Muscle of leg (tissue), 11 donors: ENCODE measurements around the gene GALK1. TPM values are rescaled to one million over a fixed set of nuclear protein-coding genes. Genes with fewer than 3 reads are reported as not detected.

Experiments
- DNase-seq: peaks from one replicate; pipeline ENCODE4 v3.0.0; 2013
- H3K27ac ChIP-seq: one replicate; pipeline ENCODE4 v1.5.1; 2013; ENCODE audit warnings: mild to moderate bottlenecking, low read length, control low read depth
- H3K27me3 ChIP-seq: one replicate; pipeline ENCODE4 v1.6.1; 2013; ENCODE audit warnings: low read length; ENCODE audit not compliant: control insufficient read depth, insufficient read depth
- H3K36me3 ChIP-seq: one replicate; pipeline ENCODE4 v1.6.1; 2013; ENCODE audit warnings: low read length; ENCODE audit not compliant: control insufficient read depth, insufficient read depth
- H3K4me1 ChIP-seq: one replicate; pipeline ENCODE4 v1.6.1; 2013; ENCODE audit warnings: low read length; ENCODE audit not compliant: control insufficient read depth, insufficient read depth
- H3K4me3 ChIP-seq: one replicate; pipeline ENCODE4 v1.5.1; 2013; ENCODE audit warnings: low read length, control low read depth
- H3K9me3 ChIP-seq: replicated peaks from 2 replicates; pipeline ENCODE4 v1.6.1; 2013; ENCODE audit warnings: low read depth, low read length; ENCODE audit not compliant: control insufficient read depth
- WGBS: methylation state at CpG from one replicate; pipeline ENCODE4 v1.1.5; 2013; ENCODE audit warnings: missing lambda C conversion rate; ENCODE audit not compliant: insufficient coverage; 5-methylcytosine and 5-hydroxymethylcytosine counted together
- polyA plus RNA-seq, 8 donors: library from polyadenylated mRNA; unstranded; fragments of 120-200 nt; gene quantifications; one replicate each; pipeline versions ENCODE4 v1.2.1 to v1.2.3, GENCODE V29; 2013; ENCODE audit warnings: inconsistent platforms in 1 of 8, low replicate concordance in 1 of 8; ENCODE audit not compliant: insufficient read length in 8 of 8, insufficient read depth in 1 of 8
- total RNA-seq: library from RNA; stranded (reverse); fragments of 120-200 nt; gene quantifications from one replicate; pipeline ENCODE4 v1.2.4, GENCODE V29; 2013

GALK1 gene
- total and polyA plus RNA-seq, 9 donors, result 27.7 to 38.5 (median 31.8) TPM

DNA sequence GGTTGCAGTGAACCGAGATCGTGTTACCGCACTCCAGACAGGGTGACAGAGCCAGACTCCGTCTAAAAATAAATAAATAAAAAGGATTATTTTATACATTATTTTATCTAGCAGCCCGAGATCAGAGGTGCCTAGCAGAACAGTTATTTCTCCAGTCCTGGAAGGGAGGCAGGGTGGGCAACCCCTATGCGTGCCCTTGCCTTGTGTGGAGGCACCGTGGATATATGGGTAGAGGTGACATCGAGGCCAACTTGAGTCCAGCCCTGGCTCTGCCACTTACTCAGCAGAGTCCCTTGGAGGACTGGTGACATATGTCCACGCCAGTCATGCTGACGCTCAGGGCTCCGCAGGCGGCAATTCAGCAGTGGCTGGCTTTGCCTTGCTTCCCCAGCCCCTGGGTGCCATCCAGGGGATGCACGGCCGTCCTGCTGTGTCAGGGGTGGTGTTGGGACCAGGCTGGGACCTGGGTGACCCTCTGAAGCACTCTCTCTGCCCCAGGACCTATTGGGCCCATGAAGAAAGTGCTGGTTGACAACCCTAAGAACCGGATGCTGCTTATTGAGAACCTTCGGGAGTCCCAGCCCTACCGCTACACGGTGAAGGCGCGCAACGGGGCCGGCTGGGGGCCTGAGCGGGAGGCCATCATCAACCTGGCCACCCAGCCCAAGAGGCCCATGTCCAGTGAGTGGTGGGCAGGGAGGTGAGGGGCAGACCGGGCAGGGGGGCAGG is 13.2 kb downstream of the GALK1 start:
- DNase-seq, result peak; percentile 38
- Histone ChIP-seq H3K27ac (no peak overlapping the region), H3K4me3 (no peak overlapping the region), H3K4me1 (peaks cover 52% of the 10 kb centered on the region), H3K36me3 (no peaks in the 10 kb centered on the region), H3K27me3 (no peaks in the 10 kb centered on the region), H3K9me3 (no peaks in the 10 kb centered on the region)
- WGBS, result 63% methylated on average over 13 of the region's 24 CpGs

GRCh38 chr17:75750661-75751423 is 14.2 kb downstream of the GALK1 start:
- Histone ChIP-seq H3K4me1 (peaks cover 42% of the 10 kb centered on the region), H3K27me3 (no peaks in the 10 kb centered on the region), H3K36me3 (no peaks in the 10 kb centered on the region), H3K4me3 (no peak overlapping the region), H3K27ac (no peak overlapping the region), H3K9me3 (no peaks in the 10 kb centered on the region)
- WGBS, result 79% methylated on average over 16 of the region's 23 CpGs
- DNase-seq, result no peak

- Histone ChIP-seq H3K27me3 (no peaks in the 10 kb centered on the region), H3K36me3 (no peaks in the 10 kb centered on the region), H3K9me3 (no peaks in the 10 kb centered on the region), H3K4me3 (no peak overlapping the region), H3K27ac (no peak overlapping the region), H3K4me1 (peaks cover 31% of the 10 kb centered on the region)
- WGBS, result 4% methylated on average over 10 of the region's 20 CpGs
- peak; percentile 70 for DNase-seq
Measured at GRCh38 chr17:75749545-75750389, 15.2 kb downstream of the GALK1 start.

GRCh38 chr17:75748706-75749105 is 16.3 kb downstream of the GALK1 start:
- H3K27ac ChIP-seq, result no peak overlapping the region
- H3K9me3 ChIP-seq, result no peaks in the 10 kb centered on the region
- WGBS, result 88% methylated on average over 3 of the region's 9 CpGs
- peaks cover 22% of the 10 kb centered on the region for H3K4me1 ChIP-seq
- DNase-seq, result no peak
- no peaks in the 10 kb centered on the region for H3K36me3 ChIP-seq
- no peaks in the 10 kb centered on the region for H3K27me3 ChIP-seq
- H3K4me3 ChIP-seq, result no peak overlapping the region

DNA sequence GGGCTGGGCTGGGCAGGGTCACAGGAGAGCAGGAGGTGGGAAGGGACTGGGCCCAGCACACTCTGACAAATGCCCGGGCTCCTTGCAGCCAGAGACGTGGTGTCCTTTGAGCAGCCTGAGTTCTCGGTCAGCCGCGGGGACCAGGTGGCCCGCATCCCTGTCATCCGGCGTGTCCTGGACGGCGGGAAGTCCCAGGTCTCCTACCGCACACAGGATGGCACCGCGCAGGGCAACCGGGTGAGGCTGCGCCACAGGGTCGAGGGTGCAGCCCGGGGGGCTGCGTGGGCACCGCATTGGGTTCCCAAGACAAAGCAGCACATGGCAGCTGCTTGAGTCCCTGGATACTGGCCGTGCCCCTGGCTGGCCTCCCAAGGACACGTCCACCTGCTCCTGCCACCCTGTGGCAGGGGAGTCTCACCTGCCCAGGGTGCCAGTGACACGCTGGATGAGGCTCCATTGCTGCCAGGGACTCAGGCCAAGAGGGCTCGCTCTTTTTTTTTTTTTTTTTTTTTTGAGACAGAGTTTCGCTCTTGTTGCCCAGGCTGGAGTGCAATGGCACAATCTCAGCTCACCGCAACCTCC is 21.3 kb downstream of the GALK1 start:
- Histone ChIP-seq H3K4me1 (peaks cover 2% of the 10 kb centered on the region), H3K9me3 (no peaks in the 10 kb centered on the region), H3K27ac (no peak overlapping the region), H3K4me3 (no peak overlapping the region), H3K27me3 (no peaks in the 10 kb centered on the region), H3K36me3 (no peaks in the 10 kb centered on the region)
- DNase-seq, result no peak
- WGBS, result 91% methylated on average over 16 of the region's 25 CpGs

GRCh38 chr17:75742337-75742736 is 22.7 kb downstream of the GALK1 start:
- H3K9me3 ChIP-seq, result no peaks in the 10 kb centered on the region
- WGBS, result 80% methylated on average over 23 of the region's 25 CpGs
- H3K27me3 ChIP-seq, result no peaks in the 10 kb centered on the region
- no peak for DNase-seq
- no peaks in the 10 kb centered on the region for H3K4me1 ChIP-seq
- no peak overlapping the region for H3K27ac ChIP-seq
- no peaks in the 10 kb centered on the region for H3K36me3 ChIP-seq
- no peak overlapping the region for H3K4me3 ChIP-seq

GRCh38 chr17:75740631-75741077 is 24.3 kb downstream of the GALK1 start:
- H3K27ac ChIP-seq, result no peak overlapping the region
- no peaks in the 10 kb centered on the region for H3K9me3 ChIP-seq
- 71% methylated on average over 11 of the region's 17 CpGs for WGBS
- H3K27me3 ChIP-seq, result no peaks in the 10 kb centered on the region
- no peak overlapping the region for H3K4me3 ChIP-seq
- no peaks in the 10 kb centered on the region for H3K36me3 ChIP-seq
- DNase-seq, result no peak
- H3K4me1 ChIP-seq, result no peaks in the 10 kb centered on the region

GRCh38 chr17:75740215-75740614 is 24.8 kb downstream of the GALK1 start:
- WGBS, result 84% methylated on average over 9 of the region's 17 CpGs
- no peak overlapping the region for H3K27ac ChIP-seq
- no peaks in the 10 kb centered on the region for H3K36me3 ChIP-seq
- H3K27me3 ChIP-seq, result no peaks in the 10 kb centered on the region
- H3K9me3 ChIP-seq, result no peaks in the 10 kb centered on the region
- no peak for DNase-seq
- no peaks in the 10 kb centered on the region for H3K4me1 ChIP-seq
- H3K4me3 ChIP-seq, result no peak overlapping the region

- WGBS, result 80% methylated on average over 11 of the region's 14 CpGs
Measured at GRCh38 chr17:75739801-75740200, 25.2 kb downstream of the GALK1 start.

More at GRCh38 chr17:75739801-75740200, 25.2 kb downstream of the GALK1 start:
- Histone ChIP-seq H3K4me1 (no peaks in the 10 kb centered on the region), H3K36me3 (no peaks in the 10 kb centered on the region), H3K9me3 (no peaks in the 10 kb centered on the region), H3K27ac (no peak overlapping the region), H3K27me3 (no peaks in the 10 kb centered on the region), H3K4me3 (no peak overlapping the region)
- no peak for DNase-seq
